HepG2 (cell line): Measurements from ENCODE around the gene RPL41. TPM values are rescaled to one million over a fixed set of nuclear protein-coding genes. Genes with fewer than 3 reads are reported as not detected.

ENCODE experiments used
- ARID5B ChIP-seq: IDR thresholded peaks from 2 replicates; pipeline ENCODE4 v1.4.0; 2020; ENCODE audit warnings: mild to moderate bottlenecking, missing genetic modification reagents
- ATRX ChIP-seq: sonication (generic); formaldehyde crosslinking; IDR thresholded peaks from 2 replicates; pipeline ENCODE4 v1.4.0; 2020; ENCODE audit warnings: missing genetic modification reagents, borderline replicate concordance
- DMAP1 ChIP-seq: IDR thresholded peaks from 2 replicates; pipeline ENCODE4 v1.6.1; 2016
- ETV5 ChIP-seq: IDR thresholded peaks from 2 replicates; pipeline ENCODE4 v1.6.1; 2018; ENCODE audit warnings: missing biosample characterization, missing genetic modification reagents, inconsistent platforms, borderline replicate concordance
- GTF3A ChIP-seq: sonication (generic); formaldehyde crosslinking; conservative IDR thresholded peaks from 2 replicates; pipeline ENCODE4 v1.4.0; 2020; ENCODE audit warnings: mild to moderate bottlenecking, missing genetic modification reagents
- LBX2 ChIP-seq: sonication (generic); formaldehyde crosslinking; IDR thresholded peaks from 2 replicates; pipeline ENCODE4 v1.5.0; 2020; ENCODE audit warnings: missing genetic modification reagents, mild to moderate bottlenecking, borderline replicate concordance
- NFE2L1 ChIP-seq: sonication (generic); formaldehyde crosslinking; IDR thresholded peaks from 2 replicates; pipeline ENCODE4 v1.4.0; 2020; ENCODE audit warnings: missing genetic modification reagents, mild to moderate bottlenecking, borderline replicate concordance
- NRL ChIP-seq: sonication (generic); formaldehyde crosslinking; IDR thresholded peaks from 2 replicates; pipeline ENCODE4 v1.5.0; 2020; ENCODE audit warnings: missing genetic modification reagents, mild to moderate bottlenecking, moderate library complexity, borderline replicate concordance
- PCBP1 ChIP-seq: fragments of 200-400 bp; formaldehyde crosslinking; IDR thresholded peaks from 2 replicates; pipeline ENCODE4 v1.6.1; 2017; ENCODE audit warnings: mild to moderate bottlenecking, low read depth, low read length, borderline replicate concordance
- SIN3A ChIP-seq: IDR thresholded peaks from 2 replicates; pipeline ENCODE4 v1.6.1; 2011; ENCODE audit warnings: low read depth, mild to moderate bottlenecking, control low read depth, low read length, borderline replicate concordance
- SOX6 ChIP-seq, 2 experiments: fragments of 450-650 bp in 1 of 2; sonication (generic) in 1 of 2; formaldehyde crosslinking in 1 of 2; IDR thresholded peaks; 2 replicates each; pipeline versions ENCODE4 v1.4.0 to v1.6.1; 2017 to 2020; ENCODE audit warnings: antibody characterized with exemption in 1 of 2, mild to moderate bottlenecking in 1 of 2, missing genetic modification reagents in 1 of 2
- SRF ChIP-seq: IDR thresholded peaks from 2 replicates; pipeline ENCODE4 v1.6.1; 2011; ENCODE audit warnings: mild to moderate bottlenecking, low read depth, low read length, moderate library complexity
- TFDP1 ChIP-seq: IDR thresholded peaks from 2 replicates; pipeline ENCODE4 v1.6.1; 2016; ENCODE audit warnings: missing compliant biosample characterization, missing genetic modification reagents, borderline replicate concordance
- TFDP2 ChIP-seq: sonication (generic); formaldehyde crosslinking; IDR thresholded peaks from 2 replicates; pipeline ENCODE4 v1.4.0; 2020; ENCODE audit warnings: missing genetic modification reagents
- TOPORS ChIP-seq: sonication (generic); formaldehyde crosslinking; IDR thresholded peaks from 2 replicates; pipeline ENCODE4 v1.8.0; 2023; ENCODE audit warnings: mild to moderate bottlenecking, missing genetic modification reagents
- ZNF609 ChIP-seq: sonication (generic); formaldehyde crosslinking; IDR thresholded peaks from 2 replicates; pipeline ENCODE4 v1.4.0; 2020; ENCODE audit warnings: mild to moderate bottlenecking, missing genetic modification reagents, borderline replicate concordance
- polyA plus RNA-seq, 8 experiments: library from polyadenylated mRNA; depleted of rRNA in 3 of 8; stranded (reverse) in 7 of 8; unstranded in 1 of 8; fragments of >200 nt; fragmentation: Illumina TruSeq in 4 of 8; extraction: Trizol in 4 of 8; gene quantifications; 2 replicates each; pipeline versions ENCODE4 v1.2.1 to v1.2.3, GENCODE V29; 2011 to 2016; ENCODE audit warnings: low read depth in 4 of 8, missing spikeins in 1 of 8, mixed read lengths in 1 of 8; ENCODE audit not compliant: insufficient read depth in 1 of 8
- total RNA-seq, 5 experiments: library from RNA; depleted of rRNA; stranded (reverse); fragments of >200 nt; fragmentation: Illumina TruSeq; extraction: Trizol; gene quantifications; 2 replicates each; pipeline ENCODE4 v1.2.3, GENCODE V29; 2016; ENCODE audit warnings: low read depth in 1 of 5

The RPL41 gene
- total and polyA plus RNA-seq, 2 of the 13 experiments (the other 11 are each of a cell fraction or from before 2014, with no cell fraction given) = 4,012 to 7,670 TPM

GRCh38 chr12:56117778-56118687 lies 1.6 kb downstream of the RPL41 start, which contains the start of gene ZC3H10 (continued):
- TF ChIP-seq ZNF609 = no peak; the same call in 1 of the 2 replicates
- TF ChIP-seq ARID5B (CRISPR knock-in tag) = peak; percentile 65
- TF ChIP-seq SIN3A = peak; percentile 98
- no peak for TF ChIP-seq LBX2 (CRISPR knock-in tag)
- TF ChIP-seq SOX6 (IDR thresholded peaks at IDR 0.05) = no peak
- TF ChIP-seq SOX6 (CRISPR knock-in tag; IDR thresholded peaks at IDR 0.05) = peak; percentile 80
- peak; percentile 89 for TF ChIP-seq DMAP1
- TF ChIP-seq PCBP1 = peak; percentile 60; the same call in 1 of the 2 replicates
- no peak for TF ChIP-seq NRL (CRISPR knock-in tag)
- TF ChIP-seq TFDP2 (CRISPR knock-in tag) = peak; percentile 90
- peak; percentile 93 for TF ChIP-seq ETV5
- TF ChIP-seq GTF3A (CRISPR knock-in tag) = no peak
- TF ChIP-seq TOPORS = peak; percentile 78; the same call in 1 of the 2 replicates
- peak; percentile 78 for TF ChIP-seq TFDP1 (CRISPR knock-in tag)
- TF ChIP-seq SRF = peak; percentile 45; the same call in 1 of the 2 replicates
- TF ChIP-seq ATRX (CRISPR knock-in tag) = no peak
- TF ChIP-seq NFE2L1 (CRISPR knock-in tag) = no peak
